Parathyroid adenoma (tissue), 2 donors: Measurements from ENCODE around the gene MKLN1.

ENCODE experiments used
- H2AFZ ChIP-seq: fragments of 300-600 bp; sonication (generic); one replicate; pipeline ENCODE4 v1.7.0; 2017; ENCODE audit warnings: antibody characterized with exemption, mild to moderate bottlenecking
- H3K27ac ChIP-seq: fragments of 300-600 bp; sonication (generic); one replicate; pipeline ENCODE4 v1.7.0; 2017
- H3K27me3 ChIP-seq: fragments of 300-600 bp; sonication (generic); one replicate; pipeline ENCODE4 v1.7.0; 2017; ENCODE audit warnings: low read length; ENCODE audit not compliant: control insufficient read depth, insufficient read depth
- H3K36me3 ChIP-seq: fragments of 300-600 bp; sonication (generic); one replicate; pipeline ENCODE4 v1.7.0; 2017; ENCODE audit warnings: low read length; ENCODE audit not compliant: control insufficient read depth, insufficient read depth
- H3K4me1 ChIP-seq: fragments of 300-600 bp; sonication (generic); one replicate; pipeline ENCODE4 v1.7.0; 2017; ENCODE audit warnings: control low read depth
- H3K4me2 ChIP-seq: fragments of 300-600 bp; sonication (generic); one replicate; pipeline ENCODE4 v1.7.0; 2017; ENCODE audit warnings: low read length
- H3K4me3 ChIP-seq: fragments of 300-600 bp; sonication (generic); one replicate; pipeline ENCODE4 v1.7.0; 2017; ENCODE audit warnings: low read depth, low read length
- H3K79me2 ChIP-seq: fragments of 300-600 bp; sonication (generic); one replicate; pipeline ENCODE4 v1.7.0; 2017; ENCODE audit warnings: control low read depth
- H3K9ac ChIP-seq: fragments of 300-600 bp; sonication (generic); one replicate; pipeline ENCODE4 v1.7.0; 2017; ENCODE audit warnings: mild to moderate bottlenecking
- H3K9me3 ChIP-seq: fragments of 300-600 bp; sonication (generic); one replicate; pipeline ENCODE4 v1.7.0; 2017; ENCODE audit warnings: low read length; ENCODE audit not compliant: control insufficient read depth
- CTCF ChIP-seq: fragments of 300-600 bp; sonication (generic); IDR thresholded peaks from one replicate; pipeline ENCODE4 v1.7.0; 2017; ENCODE audit warnings: antibody characterized with exemption, mild to moderate bottlenecking
- donor health status: primary hyperparathyroidism.

MKLN1 gene

GRCh38 chr7:131322861-131323260, 4.8 kb upstream of the MKLN1 start:
- no peak for TF ChIP-seq CTCF
- H2AFZ ChIP-seq, result no peak overlapping the region
- H3K4me2 ChIP-seq, result no peak overlapping the region
- H3K27ac ChIP-seq, result no peak overlapping the region
- no peaks in the 10 kb centered on the region for H3K27me3 ChIP-seq
- H3K4me1 ChIP-seq, result peaks cover 6% of the 10 kb centered on the region
- H3K79me2 ChIP-seq, result peaks cover 9% of the 10 kb centered on the region
- H3K4me3 ChIP-seq, result no peak overlapping the region
- no peaks in the 10 kb centered on the region for H3K9me3 ChIP-seq
- H3K9ac ChIP-seq, result no peak overlapping the region
- H3K36me3 ChIP-seq, result no peaks in the 10 kb centered on the region

GRCh38 chr7:131325179-131325840, 2.4 kb upstream of the MKLN1 start:
- no peaks in the 10 kb centered on the region for H3K27me3 ChIP-seq
- peaks cover 27% of the 10 kb centered on the region for H3K79me2 ChIP-seq
- H3K4me3 ChIP-seq, result no peak overlapping the region
- no peaks in the 10 kb centered on the region for H3K36me3 ChIP-seq
- no peak for TF ChIP-seq CTCF
- no peaks in the 10 kb centered on the region for H3K9me3 ChIP-seq
- no peak overlapping the region for H2AFZ ChIP-seq
- peaks cover 14% of the 10 kb centered on the region for H3K4me1 ChIP-seq
- no peak overlapping the region for H3K9ac ChIP-seq
- H3K4me2 ChIP-seq, result no peak overlapping the region
- no peak overlapping the region for H3K27ac ChIP-seq

GRCh38 chr7:131326576-131326975, 1.1 kb upstream of the MKLN1 start:
- H3K27me3 ChIP-seq, result no peaks in the 10 kb centered on the region
- no peaks in the 10 kb centered on the region for H3K9me3 ChIP-seq
- H3K9ac ChIP-seq, result no peak overlapping the region
- H3K79me2 ChIP-seq, result peaks cover 27% of the 10 kb centered on the region
- H2AFZ ChIP-seq, result peak overlapping the region; percentile 100
- no peak for TF ChIP-seq CTCF
- H3K36me3 ChIP-seq, result no peaks in the 10 kb centered on the region
- peak overlapping the region; percentile 93 for H3K4me2 ChIP-seq
- H3K4me3 ChIP-seq, result peak overlapping the region; percentile 99
- peaks cover 14% of the 10 kb centered on the region for H3K4me1 ChIP-seq
- H3K27ac ChIP-seq, result peak overlapping the region; percentile 96

- Histone ChIP-seq H3K4me2 (peak overlapping the region; percentile 93), H3K9ac (peak overlapping the region; percentile 99), H3K36me3 (no peaks in the 10 kb centered on the region), H3K9me3 (no peaks in the 10 kb centered on the region), H3K27ac (peak overlapping the region; percentile 96), H3K4me1 (peaks cover 8% of the 10 kb centered on the region), H3K4me3 (peak overlapping the region; percentile 99), H2AFZ (peak overlapping the region; percentile 100), H3K79me2 (peaks cover 27% of the 10 kb centered on the region), H3K27me3 (no peaks in the 10 kb centered on the region)
- TF ChIP-seq CTCF, result no peak
Observed at GRCh38 chr7:131327049-131327625, 539 bp upstream of the MKLN1 start.
